ENCODE measurements around the gene MRPS27. TPM values are rescaled to one million over a fixed set of nuclear protein-coding genes. Genes with fewer than 3 reads are reported as not detected.

The MRPS27 gene
- total RNA-seq, 4 donors from 2014 or later: 33.2 to 74.9 (median 62.3) TPM

GRCh38 chr5:72288924-72289323 lies 31.1 kb downstream of the MRPS27 start:
- Histone ChIP-seq H3K4me1 (peaks cover 12 to 13% of the 10 kb centered on the region in 2 donors), H3K27ac (peak overlapping the region in 1 of 4 donors; percentile 42), H3K36me3 (no peaks in the 10 kb centered on the region), H3K4me3 (no peak overlapping the region), H3K27me3 (no peaks in the 10 kb centered on the region), H3K9me3 (no peaks in the 10 kb centered on the region)
- no peak for TF ChIP-seq CTCF (IDR thresholded peaks at IDR 0.05 in 4 of 5, conservative IDR thresholded peaks at IDR 0.05 in 1 of 5)
- TF ChIP-seq POLR2A (IDR thresholded peaks at IDR 0.05): no peak
- in situ Hi-C loops (cut with MboI; ENCODE audit: low sequenced_read_pairs in 4 of 4): no loop called here
- intact Hi-C loops (cut with DNase I; ENCODE audit: low total_unique reads): no loop called here
- peak; percentile 15 to 81 for DNase-seq
- peak; percentile 52 to 95 for ATAC-seq

DNA sequence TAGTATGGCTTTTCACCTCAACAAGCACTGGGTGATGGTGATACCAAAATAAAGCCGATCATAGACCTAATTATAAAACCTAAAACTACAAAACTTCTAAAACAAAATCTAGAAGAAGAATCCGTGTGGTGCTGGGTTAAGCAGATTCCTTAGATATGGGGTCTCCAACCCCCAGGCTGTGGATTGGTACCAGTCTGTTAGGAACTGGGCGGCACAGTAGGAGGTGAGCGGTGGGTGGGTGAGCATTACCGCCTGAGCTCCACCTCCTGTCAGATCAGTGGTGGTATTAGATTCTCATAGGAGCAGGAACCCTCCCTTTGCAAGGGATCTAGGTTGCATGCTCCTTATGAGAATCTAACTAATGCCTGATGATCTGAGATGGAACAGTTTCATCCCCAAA lies 33.2 kb downstream of the MRPS27 start:
- no peaks in the 10 kb centered on the region for H3K36me3 ChIP-seq
- H3K27me3 ChIP-seq: no peaks in the 10 kb centered on the region
- no peak overlapping the region for H3K4me3 ChIP-seq
- no peak for DNase-seq
- intact Hi-C loops (cut with DNase I; ENCODE audit: low total_unique reads): no loop called here
- no peak overlapping the region for H3K27ac ChIP-seq
- in situ Hi-C loops (cut with MboI; ENCODE audit: low sequenced_read_pairs in 4 of 4): no loop called here
- no peaks in the 10 kb centered on the region for H3K9me3 ChIP-seq
- ATAC-seq: no peak
- no peak for TF ChIP-seq CTCF (IDR thresholded peaks at IDR 0.05 in 4 of 5, conservative IDR thresholded peaks at IDR 0.05 in 1 of 5)
- TF ChIP-seq POLR2A (IDR thresholded peaks at IDR 0.05): no peak
- peaks cover 14 to 21% of the 10 kb centered on the region in 2 donors for H3K4me1 ChIP-seq

DNA sequence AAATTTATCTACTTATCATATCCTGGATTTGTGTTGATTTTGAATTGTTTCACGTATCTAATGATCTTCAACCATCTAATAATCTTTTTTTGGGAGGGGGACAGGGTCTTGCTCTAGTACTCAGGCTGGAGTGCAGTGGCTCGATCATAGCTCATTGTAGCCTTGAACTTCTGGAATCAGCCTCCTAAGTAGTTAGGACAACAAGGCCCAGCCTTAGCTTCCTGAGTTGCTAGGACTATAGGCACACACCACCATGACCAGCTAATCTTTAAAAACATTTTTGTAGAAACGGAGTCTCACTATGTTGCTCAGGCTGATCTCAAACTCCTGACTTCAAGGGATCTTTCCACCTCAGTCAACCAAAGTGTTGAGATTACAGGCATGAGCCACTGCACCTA lies 34.6 kb downstream of the MRPS27 start:
- no peaks in the 10 kb centered on the region for H3K9me3 ChIP-seq
- no peak for DNase-seq
- H3K4me3 ChIP-seq: no peak overlapping the region
- in situ Hi-C loops (cut with MboI; ENCODE audit: low sequenced_read_pairs in 4 of 4) (no loop called here), intact Hi-C loops (cut with DNase I; ENCODE audit: low total_unique reads) (no loop called here)
- H3K36me3 ChIP-seq: no peaks in the 10 kb centered on the region
- no peak for ATAC-seq
- no peak for TF ChIP-seq CTCF (IDR thresholded peaks at IDR 0.05 in 4 of 5, conservative IDR thresholded peaks at IDR 0.05 in 1 of 5)
- no peak for TF ChIP-seq POLR2A (IDR thresholded peaks at IDR 0.05)
- H3K27me3 ChIP-seq: no peaks in the 10 kb centered on the region
- H3K27ac ChIP-seq: no peak overlapping the region
- H3K4me1 ChIP-seq: peaks cover 20 to 28% of the 10 kb centered on the region in 2 donors

- Histone ChIP-seq H3K36me3 (no peaks in the 10 kb centered on the region), H3K27me3 (no peaks in the 10 kb centered on the region), H3K9me3 (no peaks in the 10 kb centered on the region), H3K4me1 (peaks cover 20 to 28% of the 10 kb centered on the region in 2 donors), H3K27ac (no peak overlapping the region), H3K4me3 (no peak overlapping the region)
- ATAC-seq (no peak), DNase-seq (no peak)
- TF ChIP-seq POLR2A (IDR thresholded peaks at IDR 0.05) (no peak), CTCF (IDR thresholded peaks at IDR 0.05 in 4 of 5, conservative IDR thresholded peaks at IDR 0.05 in 1 of 5) (no peak)
- intact Hi-C loops (cut with DNase I; ENCODE audit: low total_unique reads): no loop called here
- in situ Hi-C loops (cut with MboI; ENCODE audit: low sequenced_read_pairs in 4 of 4): no loop called here
Measured at GRCh38 chr5:72284559-72285423, 35.2 kb downstream of the MRPS27 start.
